ENCODE data around the gene BCLAF3.

BCLAF3 gene

DNA sequence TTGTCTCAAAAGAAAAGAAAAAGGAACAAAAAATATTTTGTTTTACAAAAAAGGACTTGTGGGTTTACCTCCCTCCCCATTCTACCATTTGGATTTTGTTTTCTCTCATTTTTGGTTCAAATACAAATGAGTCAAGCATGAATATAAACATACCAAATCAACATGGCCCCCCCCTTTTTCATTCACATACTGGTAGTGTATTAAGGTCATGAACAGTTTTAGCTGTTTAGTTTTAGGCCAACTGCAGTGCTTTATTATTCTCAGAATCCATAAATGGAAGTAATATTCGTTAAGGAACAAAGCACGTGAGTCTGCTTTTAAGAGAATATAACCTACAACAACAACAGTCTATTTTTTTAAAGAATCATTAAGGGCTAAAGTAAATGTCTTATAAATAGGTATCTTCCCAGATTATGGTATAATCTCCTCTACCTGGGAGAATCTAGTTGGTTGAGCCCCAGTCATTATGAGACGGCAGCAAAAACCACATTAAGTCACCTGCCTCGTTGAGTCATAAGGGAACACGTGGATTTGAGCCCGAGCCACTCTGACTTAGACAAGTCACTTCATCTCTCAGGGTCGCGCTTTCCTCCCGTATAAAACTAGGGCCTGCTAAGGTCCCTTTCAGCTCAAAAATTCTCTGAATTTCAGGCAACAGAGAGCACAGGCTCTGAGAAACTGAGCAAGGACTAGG, 26.7 kb downstream of the BCLAF3 start:
- no peak for DNase-seq

DNA sequence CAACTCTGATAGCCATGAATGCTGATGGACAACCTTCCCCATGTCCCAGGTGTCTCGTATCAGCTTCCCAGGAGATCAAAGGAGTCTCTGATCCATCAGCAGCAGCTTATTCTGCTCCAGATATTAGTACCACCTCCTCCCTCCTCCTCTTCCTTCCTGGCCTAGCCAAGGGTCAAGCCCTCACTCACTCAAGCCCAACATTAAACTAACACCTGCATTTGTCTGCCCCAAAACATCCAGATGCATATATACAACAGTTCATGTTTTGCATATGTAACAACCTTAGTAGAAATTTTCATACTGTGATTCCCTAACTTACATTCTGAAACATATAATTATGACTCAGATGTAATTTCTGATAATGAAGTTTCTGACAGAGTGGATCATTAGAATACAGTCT, 29.9 kb downstream of the BCLAF3 start:
- no peak for DNase-seq

- no peak for DNase-seq
Measured at GRCh38 chrX:19958552-19959486, 32.0 kb downstream of the BCLAF3 start.

- DNase-seq: no peak
Measured at GRCh38 chrX:19956923-19957322, 33.9 kb downstream of the BCLAF3 start.

GRCh38 chrX:19956306-19956705, 34.6 kb downstream of the BCLAF3 start:
- no peak for DNase-seq

GRCh38 chrX:19955306-19955705, 35.6 kb downstream of the BCLAF3 start:
- no peak for DNase-seq

DNA sequence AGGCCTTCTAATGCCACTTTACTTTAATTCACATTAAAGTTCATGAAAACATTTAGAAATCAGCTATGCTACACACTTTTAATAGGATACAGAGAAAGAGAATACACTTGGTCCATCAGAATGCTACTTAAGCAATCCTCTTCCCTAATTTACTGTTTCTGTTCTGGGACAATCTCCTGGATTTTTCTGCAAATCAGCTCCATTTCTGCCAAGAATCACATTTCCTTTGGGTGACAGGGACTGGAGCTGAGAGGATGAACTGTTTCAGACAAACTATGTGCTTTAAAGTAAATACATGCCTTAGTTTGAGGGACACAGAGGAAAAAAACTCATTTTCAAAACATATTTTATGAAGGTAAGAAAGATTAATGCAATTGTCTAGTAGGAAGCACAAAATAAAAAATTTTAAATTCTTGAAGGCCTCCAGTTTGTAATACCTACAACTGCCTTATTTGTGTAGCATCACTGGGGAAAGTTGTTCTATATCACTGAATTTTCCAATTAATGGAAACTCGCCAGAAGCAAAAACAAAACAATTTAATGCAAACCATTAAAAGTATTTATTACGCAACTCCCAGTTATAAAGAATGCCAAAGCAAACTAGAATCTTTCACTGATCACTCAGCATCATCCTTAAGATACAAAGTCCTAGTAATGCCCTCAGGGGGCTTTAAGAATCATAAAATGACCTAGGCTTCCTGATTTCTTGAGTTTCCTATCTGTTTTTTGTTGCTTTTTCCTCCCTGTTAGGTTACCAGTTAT, 36.3 kb downstream of the BCLAF3 start:
- DNase-seq: no peak

DNA sequence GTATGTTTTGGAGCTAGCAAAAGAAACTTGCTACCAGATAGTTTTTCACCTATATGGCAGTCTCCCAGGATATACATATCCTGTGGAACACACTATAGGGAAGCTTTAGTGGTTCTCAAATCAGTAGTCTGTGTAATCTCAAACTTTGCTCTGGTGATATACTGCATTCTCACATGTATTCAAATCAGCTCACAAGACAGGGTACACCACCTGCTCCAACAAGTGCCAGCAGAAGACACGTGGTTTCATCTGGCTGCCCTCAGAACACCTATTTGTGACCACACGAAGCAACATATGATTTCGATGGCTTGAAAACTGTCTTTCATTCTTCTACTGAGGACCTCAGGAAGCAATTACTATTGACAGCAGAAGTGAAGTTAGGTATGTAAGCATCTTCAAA, 37.7 kb downstream of the BCLAF3 start:
- DNase-seq: no peak

GRCh38 chrX:19949340-19949739, 41.5 kb downstream of the BCLAF3 start:
- DNase-seq: no peak

DNA sequence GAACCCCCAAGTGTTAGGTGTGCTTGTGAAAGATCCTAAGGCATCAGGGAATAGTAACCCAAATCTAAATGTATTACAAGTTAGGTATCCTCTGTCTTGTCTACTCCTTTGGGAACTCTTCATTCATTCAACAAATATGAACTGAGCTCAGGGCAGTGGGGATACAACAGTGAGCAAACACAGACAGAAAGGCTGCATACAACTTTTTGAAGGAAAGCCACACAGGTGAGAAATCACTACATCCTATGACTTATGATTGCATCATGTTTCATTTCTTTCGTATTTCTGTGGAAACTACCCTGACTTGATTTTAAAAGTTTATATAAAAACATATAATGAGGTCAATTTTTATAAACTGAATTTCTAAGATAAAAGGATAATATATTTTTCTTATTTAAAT, 43.2 kb downstream of the BCLAF3 start:
- DNase-seq: no peak

Data from MV-4-11 (cell line).